Lung (tissue), 12 donors: Measurements from ENCODE around the gene WDR44. TPM values are rescaled to one million over a fixed set of nuclear protein-coding genes. Genes with fewer than 3 reads are reported as not detected.
A peak's percentile ranks its signal among the peaks of the same experiment; 100 is the strongest.

ENCODE experiments used
- ATAC-seq: fragments of 200-7000 bp; cut with Tn5 transposase; one replicate; pipeline ENCODE4 v1.9.1; 2020; ENCODE audit warnings: moderate number of reproducible peaks; ENCODE audit not compliant: insufficient read depth, low FRiP score
- DNase-seq, 3 donors: peaks; one replicate each; pipeline ENCODE4 v3.0.0-alpha.2; 2013 to 2017
- H3K27ac ChIP-seq, 2 donors: one replicate each; pipeline ENCODE4 v1.5.1; 2013; ENCODE audit warnings: mild to moderate bottlenecking in 2 of 2, moderate library complexity in 2 of 2, control low read depth in 1 of 2, inconsistent platforms in 1 of 2, low read depth in 1 of 2, low read length in 1 of 2
- H3K27me3 ChIP-seq, 3 donors: one replicate each; pipeline ENCODE4 v1.5.1; 2013; ENCODE audit warnings: low read length in 2 of 3; ENCODE audit not compliant: control insufficient read depth in 3 of 3, insufficient read depth in 3 of 3
- H3K36me3 ChIP-seq, 4 donors: one replicate each; pipeline ENCODE4 v1.5.1; 2013; ENCODE audit warnings: low read length in 4 of 4, mild to moderate bottlenecking in 1 of 4, moderate library complexity in 1 of 4; ENCODE audit not compliant: control insufficient read depth in 4 of 4, insufficient read depth in 4 of 4
- H3K4me1 ChIP-seq, 5 donors: one replicate each; pipeline ENCODE4 v1.5.1; 2013; ENCODE audit warnings: low read length in 5 of 5, mild to moderate bottlenecking in 2 of 5, moderate library complexity in 1 of 5; ENCODE audit not compliant: control insufficient read depth in 5 of 5, insufficient read depth in 5 of 5
- H3K4me3 ChIP-seq: one replicate; pipeline ENCODE4 v1.5.1; 2013; ENCODE audit warnings: mild to moderate bottlenecking, control low read depth, moderate library complexity
- H3K9ac ChIP-seq, 2 donors: one replicate each; pipeline ENCODE4 v1.5.1; 2013; ENCODE audit warnings: low read length in 2 of 2, control low read depth in 1 of 2; ENCODE audit not compliant: insufficient read depth in 1 of 2
- H3K9me3 ChIP-seq, 4 donors: one replicate each; pipeline ENCODE4 v1.5.1; 2013; ENCODE audit warnings: low read length in 3 of 4, mild to moderate bottlenecking in 1 of 4, moderate library complexity in 1 of 4; ENCODE audit not compliant: control insufficient read depth in 4 of 4, insufficient read depth in 3 of 4
- CTCF ChIP-seq: IDR thresholded peaks from 2 replicates; pipeline ENCODE4 v1.5.1; 2012; ENCODE audit warnings: mild to moderate bottlenecking; ENCODE audit errors: control extremely low read depth, extremely low read depth
- WGBS, 2 donors: extraction: QIAGEN DNeasy Blood & Tissue Kit; methylation state at CpG; one replicate each; pipeline ENCODE4 v1.1.7; 2013; 5-methylcytosine and 5-hydroxymethylcytosine counted together
- polyA plus RNA-seq, 2 donors: library from polyadenylated mRNA; stranded (reverse); fragments of 200-250 nt; gene quantifications; one replicate each; pipeline ENCODE4 v1.2.1, GENCODE V29; 2013
- total RNA-seq, 2 donors: library from RNA; depleted of rRNA in 1 of 2; stranded (reverse); fragments of >200 nt in 1 of 2; gene quantifications; one replicate each; pipeline ENCODE4 v1.2.1, GENCODE V29; 2014 to 2021
- donor health status: control.
- donor health status: control.
- donor health status: Bipolar disorder and iron deficiency.
- donor health status: healthy.
- donor health status: DM: yes; HTN: yes; CAD: no.

The WDR44 gene
- total and polyA plus RNA-seq, 4 donors = 3.0 to 15.8 (median 10.2) TPM

- 59 to 89% methylated on average over 3 of the region's 3 CpGs for WGBS, 2 donors
- H3K9me3 ChIP-seq = no peaks in the 10 kb centered on the region
- no peak for DNase-seq
- ATAC-seq = peak; percentile 53
- H3K4me1 ChIP-seq = no peaks in the 10 kb centered on the region
- H3K27ac ChIP-seq = no peak overlapping the region
- H3K36me3 ChIP-seq = no peaks in the 10 kb centered on the region
- no peak overlapping the region for H3K4me3 ChIP-seq
- no peaks in the 10 kb centered on the region for H3K27me3 ChIP-seq
- H3K9ac ChIP-seq = no peak overlapping the region
- no peak for TF ChIP-seq CTCF
Measured at GRCh38 chrX:118383120-118383519, 37.2 kb downstream of the WDR44 start.

GRCh38 chrX:118392716-118393115, 46.8 kb downstream of the WDR44 start:
- Histone ChIP-seq H3K36me3 (peaks cover 0 to 3% (median 1%) of the 10 kb centered on the region in 4 donors), H3K9ac (no peak overlapping the region), H3K4me3 (no peak overlapping the region), H3K9me3 (no peaks in the 10 kb centered on the region), H3K27ac (no peak overlapping the region), H3K27me3 (no peaks in the 10 kb centered on the region), H3K4me1 (no peaks in the 10 kb centered on the region)
- DNase-seq (no peak), ATAC-seq (no peak)
- TF ChIP-seq CTCF = no peak
- WGBS, 2 donors = 73 to 81% methylated on average over 4 of the region's 4 CpGs

GRCh38 chrX:118396113-118396512, 50.2 kb downstream of the WDR44 start:
- no peak for TF ChIP-seq CTCF
- ATAC-seq (no peak), DNase-seq (no peak)
- Histone ChIP-seq H3K9ac (no peak overlapping the region), H3K27me3 (no peaks in the 10 kb centered on the region), H3K27ac (no peak overlapping the region), H3K36me3 (peaks cover 0 to 4% (median 3%) of the 10 kb centered on the region in 4 donors), H3K4me1 (no peaks in the 10 kb centered on the region), H3K9me3 (no peaks in the 10 kb centered on the region), H3K4me3 (no peak overlapping the region)
- WGBS, 2 donors = 75 to 90% methylated on average over 1 of the region's 1 CpG

- Histone ChIP-seq H3K9me3 (no peaks in the 10 kb centered on the region), H3K9ac (no peak overlapping the region), H3K27me3 (no peaks in the 10 kb centered on the region), H3K4me1 (no peaks in the 10 kb centered on the region), H3K36me3 (peaks cover 0 to 2% (median 0%) of the 10 kb centered on the region in 4 donors), H3K4me3 (no peak overlapping the region), H3K27ac (no peak overlapping the region)
- DNase-seq = no peak
- no peak for ATAC-seq
- TF ChIP-seq CTCF = no peak
- 78 to 97% methylated on average over 3 to 6 of the region's 6 CpGs for WGBS, 2 donors
Measured at GRCh38 chrX:118418811-118419251, 72.9 kb downstream of the WDR44 start.
